ENCODE measurements around the gene TBC1D9B.

TBC1D9B gene

GRCh38 chr5:179906795-179907555 lies 722 bp downstream of the TBC1D9B start:
- no peak for DNase-seq (ENCODE audit: low read depth)

- DNase-seq (ENCODE audit: low read depth): no peak
Measured at GRCh38 chr5:179906294-179906794, 1.4 kb downstream of the TBC1D9B start.

GRCh38 chr5:179905161-179905560 lies 2.5 kb downstream of the TBC1D9B start:
- no peak for DNase-seq (ENCODE audit: low read depth)

- DNase-seq (ENCODE audit: low read depth): no peak
Measured at GRCh38 chr5:179904463-179905160, 3.1 kb downstream of the TBC1D9B start.

- no peak for DNase-seq (ENCODE audit: low read depth)
Measured at GRCh38 chr5:179902763-179903158, 4.9 kb downstream of the TBC1D9B start.

GRCh38 chr5:179901915-179902762 lies 5.6 kb downstream of the TBC1D9B start:
- DNase-seq (ENCODE audit: low read depth): no peak

- DNase-seq (ENCODE audit: low read depth): no peak
Measured at GRCh38 chr5:179901462-179901861, 6.2 kb downstream of the TBC1D9B start.

GRCh38 chr5:179900711-179901110 lies 7.0 kb downstream of the TBC1D9B start:
- no peak for DNase-seq (ENCODE audit: low read depth)

- no peak for DNase-seq (ENCODE audit: low read depth)
Measured at GRCh38 chr5:179900206-179900605, 7.5 kb downstream of the TBC1D9B start.

GRCh38 chr5:179895861-179896260 lies 11.8 kb downstream of the TBC1D9B start:
- DNase-seq (ENCODE audit: low read depth): no peak

- DNase-seq (ENCODE audit: low read depth): no peak
Measured at GRCh38 chr5:179893958-179894895, 13.5 kb downstream of the TBC1D9B start.

- DNase-seq (ENCODE audit: low read depth): no peak
Measured at GRCh38 chr5:179893076-179893957, 14.4 kb downstream of the TBC1D9B start.

- DNase-seq (ENCODE audit: low read depth): no peak
Measured at GRCh38 chr5:179892255-179892654, 15.4 kb downstream of the TBC1D9B start.

- no peak for DNase-seq (ENCODE audit: low read depth)
Measured at GRCh38 chr5:179890751-179891682, 16.7 kb downstream of the TBC1D9B start.

- no peak for DNase-seq (ENCODE audit: low read depth)
Measured at GRCh38 chr5:179889885-179890284, 17.8 kb downstream of the TBC1D9B start.

GRCh38 chr5:179887802-179888201 lies 19.9 kb downstream of the TBC1D9B start:
- DNase-seq (ENCODE audit: low read depth): no peak

GRCh38 chr5:179887095-179887494 lies 20.6 kb downstream of the TBC1D9B start:
- DNase-seq (ENCODE audit: low read depth): no peak

- no peak for DNase-seq (ENCODE audit: low read depth)
Measured at GRCh38 chr5:179886190-179886911, 21.3 kb downstream of the TBC1D9B start.

Data from GM04504 (cell line).